Gastrocnemius medialis (tissue), 4 donors: ENCODE results near the gene GNG3. TPM values are rescaled to one million over a fixed set of nuclear protein-coding genes. Genes with fewer than 3 reads are reported as not detected.
A peak's percentile ranks its signal among the peaks of the same experiment; 100 is the strongest.

ENCODE experiments used
- ATAC-seq, 2 donors: fragments of 150-250 bp; one replicate each; pipeline ENCODE4 v1.9.1; 2016
- DNase-seq, 2 donors: peaks; one replicate each; pipeline ENCODE4 v3.0.0-alpha.2; 2019
- H3K27ac ChIP-seq, 4 donors: fragments of 200-600 bp; sonication (generic); 1 replicate in 1 of 4; 2 replicates in 3 of 4; pipeline ENCODE4 v1.5.1; 2016 to 2018; ENCODE audit warnings: mild to moderate bottlenecking in 2 of 4, moderate library complexity in 1 of 4
- H3K27me3 ChIP-seq, 3 donors: fragments of 200-600 bp; sonication (generic) in 2 of 3; 1 replicate in 1 of 3; 2 replicates in 2 of 3; pipeline versions ENCODE4 v1.5.1 to v1.6.0; 2016 to 2019; ENCODE audit warnings: mild to moderate bottlenecking in 1 of 3, moderate library complexity in 1 of 3
- H3K36me3 ChIP-seq, 2 donors: fragments of 200-600 bp; sonication (generic) in 1 of 2; one replicate each; pipeline ENCODE4 v1.5.1; 2017 to 2018
- H3K4me1 ChIP-seq, 2 donors: fragments of 200-600 bp; sonication (generic) in 1 of 2; one replicate each; pipeline ENCODE4 v1.5.1; 2016 to 2017; ENCODE audit warnings: mild to moderate bottlenecking in 2 of 2
- H3K4me3 ChIP-seq, 4 donors: fragments of 200-600 bp; sonication (generic) in 3 of 4; 1 replicate in 1 of 4; 2 replicates in 3 of 4; pipeline ENCODE4 v1.5.1; 2016 to 2019; ENCODE audit warnings: mild to moderate bottlenecking in 2 of 4
- H3K9me3 ChIP-seq, 3 donors: fragments of 200-600 bp; sonication (generic) in 2 of 3; 1 replicate in 1 of 3; 2 replicates in 2 of 3; pipeline ENCODE4 v1.5.1; 2016 to 2019
- POLR2A ChIP-seq, 2 donors: fragments of 450-650 bp; IDR thresholded peaks; one replicate each; pipeline ENCODE4 v1.6.1; 2017; ENCODE audit warnings: antibody characterized with exemption in 2 of 2, mild to moderate bottlenecking in 2 of 2, moderate library complexity in 2 of 2
- in situ Hi-C, 4 donors: fragments of 200-750 bp; cut with MboI; loops; one replicate each; pipeline versions ENCODE4 v1.15.0 to v1.8.0; 2017; ENCODE audit warnings: low sequenced_read_pairs in 4 of 4
- intact Hi-C: fragments of 100-400 bp; cut with DNase I; formaldehyde crosslinking; loops from one replicate; pipeline ENCODE4 v1.15.1; 2023; ENCODE audit warnings: low total_unique reads
- total RNA-seq, 4 donors: library from RNA; depleted of rRNA; stranded (reverse); fragments of >200 nt; gene quantifications; one replicate each; pipeline versions ENCODE4 v1.1.0 to v1.2.3, GENCODE V29; 2016
- TF ChIP-seq, protein P1 (sequence below), 5 experiments: fragments of 450-650 bp in 3 of 5; fragments of 200-600 bp in 2 of 5; sonication (generic) in 2 of 5; IDR thresholded peaks in 4 of 5; conservative IDR thresholded peaks in 1 of 5; 1 replicate in 4 of 5; 2 replicates in 1 of 5; pipeline ENCODE4 v1.5.1; 2016 to 2019; ENCODE audit warnings: antibody characterized with exemption in 5 of 5, mild to moderate bottlenecking in 3 of 5, moderate library complexity in 3 of 5

GNG3 gene
- total RNA-seq, 4 donors from 2014 or later = not detected

DNA sequence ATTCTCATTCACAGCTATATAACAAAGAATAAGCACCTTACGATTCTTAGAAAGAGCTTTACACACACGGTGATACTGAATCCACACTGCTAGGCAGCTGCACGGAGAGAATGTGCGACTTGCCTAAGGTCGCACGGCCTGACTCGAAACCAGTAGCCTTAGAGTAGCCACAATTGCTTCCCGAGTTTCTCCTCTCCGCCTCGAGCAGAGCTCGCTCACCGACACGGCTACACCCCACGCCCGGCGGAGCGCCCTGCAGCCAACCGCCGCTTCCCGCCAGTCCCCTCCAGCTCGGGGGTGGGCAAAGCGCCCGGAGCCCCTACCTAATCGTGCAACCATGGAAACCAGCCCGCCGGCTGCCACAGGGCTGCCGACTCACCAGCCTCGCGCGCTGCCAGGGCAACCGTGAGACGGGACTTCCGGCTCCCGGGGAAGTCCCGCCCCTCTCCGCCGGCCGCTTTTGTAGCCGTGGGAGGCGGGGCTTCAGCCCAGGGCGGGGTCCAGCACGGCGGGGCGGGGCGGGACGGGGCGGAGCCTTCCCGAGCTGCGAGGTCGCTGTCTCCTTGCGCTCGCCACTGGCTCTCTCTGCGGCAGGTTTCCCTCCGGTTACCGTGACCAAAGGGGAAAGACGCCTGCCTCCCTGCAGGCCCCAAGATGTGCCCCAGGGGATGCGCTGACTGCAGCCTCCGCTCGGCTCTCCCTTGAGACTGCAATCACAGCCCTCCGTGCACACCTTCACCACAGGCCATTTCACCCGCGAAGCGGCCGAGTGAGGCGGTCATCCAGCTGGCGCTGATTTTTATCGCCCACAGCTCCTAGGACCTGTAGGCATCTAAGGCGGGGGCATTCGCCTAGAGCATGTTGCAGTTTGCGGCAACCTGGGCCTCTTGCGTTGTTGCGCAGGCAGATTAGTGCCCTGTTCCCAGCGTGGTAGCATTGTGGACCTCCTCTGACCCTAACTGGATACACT is 1.3 kb upstream of the GNG3 start:
- Histone ChIP-seq H3K27me3 (no peaks in the 10 kb centered on the region), H3K36me3 (peaks cover 0 to 24% of the 10 kb centered on the region in 2 donors), H3K27ac (peak overlapping the region; percentile 84 to 94 (median 89)), H3K9me3 (no peaks in the 10 kb centered on the region), H3K4me1 (peaks cover 34% of the 10 kb centered on the region in 2 donors), H3K4me3 (peak overlapping the region; percentile 79 to 93 (median 87))
- in situ Hi-C loops = loop anchor here in 1 of 4 donors (25.0 kb wide), 1 partner anchor 94 kb away; the partner anchor contains the start of genes B3GAT3, EML3, MTA2 and ROM1
- TF ChIP-seq POLR2A (IDR thresholded peaks at IDR 0.05) = peak; percentile 53 to 67
- TF ChIP-seq, protein P1, sequence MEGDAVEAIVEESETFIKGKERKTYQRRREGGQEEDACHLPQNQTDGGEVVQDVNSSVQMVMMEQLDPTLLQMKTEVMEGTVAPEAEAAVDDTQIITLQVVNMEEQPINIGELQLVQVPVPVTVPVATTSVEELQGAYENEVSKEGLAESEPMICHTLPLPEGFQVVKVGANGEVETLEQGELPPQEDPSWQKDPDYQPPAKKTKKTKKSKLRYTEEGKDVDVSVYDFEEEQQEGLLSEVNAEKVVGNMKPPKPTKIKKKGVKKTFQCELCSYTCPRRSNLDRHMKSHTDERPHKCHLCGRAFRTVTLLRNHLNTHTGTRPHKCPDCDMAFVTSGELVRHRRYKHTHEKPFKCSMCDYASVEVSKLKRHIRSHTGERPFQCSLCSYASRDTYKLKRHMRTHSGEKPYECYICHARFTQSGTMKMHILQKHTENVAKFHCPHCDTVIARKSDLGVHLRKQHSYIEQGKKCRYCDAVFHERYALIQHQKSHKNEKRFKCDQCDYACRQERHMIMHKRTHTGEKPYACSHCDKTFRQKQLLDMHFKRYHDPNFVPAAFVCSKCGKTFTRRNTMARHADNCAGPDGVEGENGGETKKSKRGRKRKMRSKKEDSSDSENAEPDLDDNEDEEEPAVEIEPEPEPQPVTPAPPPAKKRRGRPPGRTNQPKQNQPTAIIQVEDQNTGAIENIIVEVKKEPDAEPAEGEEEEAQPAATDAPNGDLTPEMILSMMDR (IDR thresholded peaks at IDR 0.05 in 4 of 5, conservative IDR thresholded peaks at IDR 0.05 in 1 of 5) = no peak
- intact Hi-C loops = loop anchor here (5.0 kb wide), 2 partner anchors 104 to 136 kb away; partner anchors contain the start of gene MTA2
- peak; percentile 86 to 93 for DNase-seq
- peak; percentile 65 to 80 for ATAC-seq

DNA sequence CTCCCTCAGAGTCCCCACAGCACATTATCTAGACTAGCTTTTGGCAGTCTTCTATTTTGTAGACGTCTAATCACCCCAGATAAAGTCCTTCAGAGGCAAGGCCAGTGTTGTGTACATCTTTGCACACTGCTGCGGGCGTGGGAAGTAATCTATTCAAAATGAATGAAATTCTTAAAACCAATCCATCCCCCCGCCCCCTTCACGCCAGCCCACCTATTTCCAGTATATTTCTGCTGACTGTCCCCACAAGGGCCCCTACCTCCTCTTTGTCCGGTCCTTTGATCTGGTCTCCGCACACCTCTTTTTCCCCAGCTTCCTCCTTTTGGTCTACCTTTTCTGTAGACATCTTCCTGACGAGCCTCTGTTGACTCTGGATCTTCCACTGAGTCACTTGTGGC is 627 bp upstream of the GNG3 start:
- in situ Hi-C loops = loop anchor here in 1 of 4 donors (25.0 kb wide), 1 partner anchor 95 kb away; the partner anchor contains the start of genes B3GAT3, EML3, MTA2 and ROM1
- ATAC-seq (no peak), DNase-seq (no peak)
- no peak for TF ChIP-seq POLR2A (IDR thresholded peaks at IDR 0.05)
- TF ChIP-seq, protein P1 (IDR thresholded peaks at IDR 0.05 in 4 of 5, conservative IDR thresholded peaks at IDR 0.05 in 1 of 5) = no peak
- Histone ChIP-seq H3K27ac (peak overlapping the region; percentile 84 to 94 (median 89)), H3K36me3 (peaks cover 0 to 19% of the 10 kb centered on the region in 2 donors), H3K4me1 (peaks cover 34% of the 10 kb centered on the region in 2 donors), H3K27me3 (no peaks in the 10 kb centered on the region), H3K9me3 (no peaks in the 10 kb centered on the region), H3K4me3 (peak overlapping the region; percentile 79 to 93 (median 87))
- intact Hi-C loops = loop anchor here (5.0 kb wide), 2 partner anchors 105 to 135 kb away; partner anchors contain the start of gene MTA2

DNA sequence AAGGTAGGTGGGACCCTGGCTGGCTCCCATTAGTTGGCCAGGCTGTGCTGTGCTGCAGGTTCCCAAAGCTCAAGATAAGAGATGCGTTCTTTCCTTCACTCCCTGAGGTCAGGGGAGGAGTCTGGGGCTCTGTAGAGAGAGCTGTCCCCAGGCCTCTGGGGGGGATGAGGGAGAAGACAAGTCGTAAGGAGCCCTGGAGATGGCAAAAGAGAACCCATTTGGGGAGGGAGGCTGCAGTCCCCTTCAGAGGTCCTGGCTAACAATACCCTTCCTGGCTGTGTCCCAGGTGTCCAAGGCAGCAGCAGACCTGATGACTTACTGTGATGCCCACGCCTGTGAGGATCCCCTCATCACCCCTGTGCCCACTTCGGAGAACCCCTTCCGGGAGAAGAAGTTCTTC is 916 bp downstream of the GNG3 start:
- no peak for TF ChIP-seq POLR2A (IDR thresholded peaks at IDR 0.05)
- peak overlapping the region; percentile 94 to 97 (median 96) for H3K27ac ChIP-seq
- peaks cover 34 to 43% of the 10 kb centered on the region in 2 donors for H3K4me1 ChIP-seq
- H3K36me3 ChIP-seq = peaks cover 0 to 18% of the 10 kb centered on the region in 2 donors
- intact Hi-C loops (loop anchor here (5.0 kb wide), 2 partner anchors 106 to 134 kb away; partner anchors contain the start of gene MTA2), in situ Hi-C loops (loop anchor here in 1 of 4 donors (25.0 kb wide), 1 partner anchor 96 kb away; the partner anchor contains the start of genes B3GAT3, EML3, MTA2 and ROM1)
- ATAC-seq (no peak), DNase-seq (no peak)
- H3K4me3 ChIP-seq = peak overlapping the region; percentile 68 to 87 (median 78)
- no peaks in the 10 kb centered on the region for H3K9me3 ChIP-seq
- H3K27me3 ChIP-seq = no peaks in the 10 kb centered on the region

DNA sequence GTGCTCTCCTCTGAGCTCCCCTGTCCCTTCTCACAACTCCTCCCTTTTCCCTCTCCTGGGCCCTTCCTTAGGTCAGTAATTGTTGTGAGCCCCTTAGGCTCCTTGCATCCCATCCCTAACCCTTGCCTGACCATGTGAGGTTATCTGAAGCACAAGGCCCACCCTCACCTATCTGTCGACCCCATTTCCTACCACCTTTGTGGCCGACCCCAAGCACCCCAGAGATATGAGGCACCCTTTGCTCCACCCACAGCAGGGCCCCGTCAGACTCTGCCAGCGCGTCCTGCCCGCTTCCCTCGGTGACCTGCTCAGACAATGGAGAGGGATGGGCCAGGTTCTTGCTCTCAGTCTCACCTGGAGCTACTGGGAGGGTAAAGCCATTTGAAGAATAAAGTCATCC is 1.3 kb downstream of the GNG3 start:
- intact Hi-C loops (loop anchor here (1.0 to 5.0 kb wide), 3 partner anchors 19 to 134 kb away; partner anchors contain the start of genes HNRNPUL2 and MTA2), in situ Hi-C loops (loop anchor here in 1 of 4 donors (25.0 kb wide), 1 partner anchor 96 kb away; the partner anchor contains the start of genes B3GAT3, EML3, MTA2 and ROM1)
- TF ChIP-seq, protein P1 (IDR thresholded peaks at IDR 0.05 in 4 of 5, conservative IDR thresholded peaks at IDR 0.05 in 1 of 5) = no peak
- TF ChIP-seq POLR2A (IDR thresholded peaks at IDR 0.05) = no peak
- Histone ChIP-seq H3K4me1 (peaks cover 34 to 46% of the 10 kb centered on the region in 2 donors), H3K27me3 (no peaks in the 10 kb centered on the region), H3K9me3 (no peaks in the 10 kb centered on the region), H3K4me3 (peak overlapping the region; percentile 68 to 87 (median 78)), H3K27ac (peak overlapping the region; percentile 94 to 97 (median 96)), H3K36me3 (peaks cover 0 to 18% of the 10 kb centered on the region in 2 donors)
- ATAC-seq (peak; percentile 1), DNase-seq (no peak)
